Kidney tubule cell (primary cell): Measurements from ENCODE around the gene TMEM163.
A peak's percentile ranks its signal among the peaks of the same experiment; 100 is the strongest.
"Not testable (repeated sequence)": the region's sequence is repeated elsewhere in the genome, so short reads cannot be mapped to it uniquely, and the experiment has no call there.

Experiments used
- DNase-seq: peaks from one replicate; pipeline ENCODE4 v3.0.0-alpha.2; 2018; ENCODE audit warnings: low spot score

TMEM163 gene

GRCh38 chr2:134723742-134724141, 4.9 kb upstream of the TMEM163 start:
- not testable (repeated sequence) for DNase-seq

GRCh38 chr2:134722728-134723127, 3.9 kb upstream of the TMEM163 start:
- no peak for DNase-seq

GRCh38 chr2:134721596-134721995, 2.8 kb upstream of the TMEM163 start:
- DNase-seq, result no peak

GRCh38 chr2:134718023-134718816, 580 bp downstream of the TMEM163 start:
- peak; percentile 43 for DNase-seq

- no peak for DNase-seq
Measured at GRCh38 chr2:134717286-134718022, 1.3 kb downstream of the TMEM163 start.

GRCh38 chr2:134716721-134717243, 2.0 kb downstream of the TMEM163 start:
- DNase-seq, result no peak

- no peak for DNase-seq
Measured at GRCh38 chr2:134715932-134716643, 2.7 kb downstream of the TMEM163 start.

- DNase-seq, result no peak
Measured at GRCh38 chr2:134714228-134714627, 4.6 kb downstream of the TMEM163 start.

GRCh38 chr2:134713606-134714005, 5.2 kb downstream of the TMEM163 start:
- no peak for DNase-seq

- no peak for DNase-seq
Measured at GRCh38 chr2:134713176-134713575, 5.6 kb downstream of the TMEM163 start.

GRCh38 chr2:134712736-134713135, 6.1 kb downstream of the TMEM163 start:
- no peak for DNase-seq

GRCh38 chr2:134712299-134712698, 6.5 kb downstream of the TMEM163 start:
- no peak for DNase-seq

GRCh38 chr2:134711692-134712091, 7.1 kb downstream of the TMEM163 start:
- DNase-seq, result no peak

GRCh38 chr2:134707330-134707676, 11.5 kb downstream of the TMEM163 start:
- no peak for DNase-seq

GRCh38 chr2:134706587-134707329, 12.0 kb downstream of the TMEM163 start:
- DNase-seq, result peak; percentile 44

GRCh38 chr2:134705861-134706586, 12.8 kb downstream of the TMEM163 start:
- no peak for DNase-seq

GRCh38 chr2:134704173-134704572, 14.6 kb downstream of the TMEM163 start:
- no peak for DNase-seq

GRCh38 chr2:134703426-134703825, 15.4 kb downstream of the TMEM163 start:
- DNase-seq, result no peak

- no peak for DNase-seq
Measured at GRCh38 chr2:134700730-134701129, 18.1 kb downstream of the TMEM163 start.

- DNase-seq, result no peak
Measured at GRCh38 chr2:134694411-134694810, 24.4 kb downstream of the TMEM163 start.
